ENCODE results near the gene ZNF827. TPM values are rescaled to one million over a fixed set of nuclear protein-coding genes. Genes with fewer than 3 reads are reported as not detected.

The ZNF827 gene
- polyA plus RNA-seq, 1 donor from 2014 or later, result 12.1 TPM

GRCh38 chr4:145722561-145722960 lies 216.1 kb downstream of the ZNF827 start:
- no peak for TF ChIP-seq REST (IDR thresholded peaks at IDR 0.05; ENCODE audit: borderline replicate concordance)
- H3K4me2 ChIP-seq (ENCODE audit: low read length), result no peak overlapping the region
- H3K79me2 ChIP-seq (replicated peaks; ENCODE audit: insufficient read depth, low read length), result no peaks in the 10 kb centered on the region
- H3K9ac ChIP-seq (ENCODE audit: low read length), result no peak overlapping the region
- H2AFZ ChIP-seq (ENCODE audit: low read depth, low read length), result no peak overlapping the region
- H3K9me3 ChIP-seq (ENCODE audit: low read length), result no peaks in the 10 kb centered on the region
- H3K4me3 ChIP-seq (ENCODE audit: low read length), result no peak overlapping the region
- no peaks in the 10 kb centered on the region for H3K27me3 ChIP-seq (ENCODE audit: insufficient read depth, low read depth, low read length)
- no peak overlapping the region for H3K27ac ChIP-seq (ENCODE audit: low read length)
- no peaks in the 10 kb centered on the region for H3F3A ChIP-seq (ENCODE audit: insufficient read depth, low read length, poor library complexity, severe bottlenecking)
- H3K9me2 ChIP-seq (ENCODE audit: insufficient read depth, low read length), result no peaks in the 10 kb centered on the region
- H4K20me1 ChIP-seq (ENCODE audit: insufficient read depth), result no peaks in the 10 kb centered on the region
- H3K36me3 ChIP-seq (ENCODE audit: insufficient read depth, low read length), result no peaks in the 10 kb centered on the region

- Histone ChIP-seq H3K9me3 (ENCODE audit: low read length) (no peaks in the 10 kb centered on the region), H3K27me3 (ENCODE audit: insufficient read depth, low read depth, low read length) (no peaks in the 10 kb centered on the region), H3K27ac (ENCODE audit: low read length) (no peak overlapping the region), H3K36me3 (ENCODE audit: insufficient read depth, low read length) (no peaks in the 10 kb centered on the region), H3K9me2 (ENCODE audit: insufficient read depth, low read length) (no peaks in the 10 kb centered on the region), H3F3A (ENCODE audit: insufficient read depth, low read length, poor library complexity, severe bottlenecking) (no peaks in the 10 kb centered on the region), H4K20me1 (ENCODE audit: insufficient read depth) (no peaks in the 10 kb centered on the region), H3K4me3 (ENCODE audit: low read length) (no peak overlapping the region), H2AFZ (ENCODE audit: low read depth, low read length) (no peak overlapping the region), H3K4me2 (ENCODE audit: low read length) (no peak overlapping the region), H3K9ac (ENCODE audit: low read length) (no peak overlapping the region), H3K79me2 (replicated peaks; ENCODE audit: insufficient read depth, low read length) (no peaks in the 10 kb centered on the region)
- TF ChIP-seq EP300 (conservative IDR thresholded peaks at IDR 0.05; ENCODE audit: poor library complexity, severe bottlenecking), result no peak
These were observed 218.0 kb downstream of the ZNF827 start for GRCh38 chr4:145720656-145721055.

GRCh38 chr4:145719752-145720624 lies 218.6 kb downstream of the ZNF827 start:
- Histone ChIP-seq H3F3A (ENCODE audit: insufficient read depth, low read length, poor library complexity, severe bottlenecking) (no peaks in the 10 kb centered on the region), H3K27me3 (ENCODE audit: insufficient read depth, low read depth, low read length) (no peaks in the 10 kb centered on the region), H3K9ac (ENCODE audit: low read length) (no peak overlapping the region), H3K9me3 (ENCODE audit: low read length) (no peaks in the 10 kb centered on the region), H3K4me3 (ENCODE audit: low read length) (no peak overlapping the region), H3K36me3 (ENCODE audit: insufficient read depth, low read length) (no peaks in the 10 kb centered on the region), H3K4me2 (ENCODE audit: low read length) (no peak overlapping the region), H3K9me2 (ENCODE audit: insufficient read depth, low read length) (no peaks in the 10 kb centered on the region), H4K20me1 (ENCODE audit: insufficient read depth) (no peaks in the 10 kb centered on the region), H3K79me2 (replicated peaks; ENCODE audit: insufficient read depth, low read length) (no peaks in the 10 kb centered on the region), H3K27ac (ENCODE audit: low read length) (no peak overlapping the region), H2AFZ (ENCODE audit: low read depth, low read length) (no peak overlapping the region)
- TF ChIP-seq SMC3 (conservative IDR thresholded peaks at IDR 0.05; ENCODE audit: poor library complexity), result no peak
- no peak for TF ChIP-seq EP300 (conservative IDR thresholded peaks at IDR 0.05; ENCODE audit: poor library complexity, severe bottlenecking)
- TF ChIP-seq TAF1 (IDR thresholded peaks at IDR 0.05; ENCODE audit: low read depth), result no peak
- no peak for TF ChIP-seq REST (IDR thresholded peaks at IDR 0.05; ENCODE audit: borderline replicate concordance)
- no peak for TF ChIP-seq MXI1 (conservative IDR thresholded peaks at IDR 0.05; ENCODE audit: poor library complexity, severe bottlenecking)
- no peak for TF ChIP-seq EZH2 (IDR thresholded peaks at IDR 0.05; ENCODE audit: borderline replicate concordance, insufficient read depth, low read length, poor library complexity, severe bottlenecking)
- TF ChIP-seq POLR2AphosphoS5 (IDR thresholded peaks at IDR 0.05), result no peak

All from neural cell (in vitro differentiated cells).